ENCODE data around the gene PMM2.

The PMM2 gene

GRCh38 chr16:8849411-8850011, 51.9 kb downstream of the PMM2 start:
- no peak overlapping the region for H3K4me3 ChIP-seq (ENCODE audit: low read depth, low read length)
- peak; percentile 81 for DNase-seq (ENCODE audit: low read depth)
- TF ChIP-seq MAX (IDR thresholded peaks at IDR 0.05; ENCODE audit: low read depth, low read length): peak; percentile 14; the same call in 1 of the 2 replicates
- TF ChIP-seq CTCF (IDR thresholded peaks at IDR 0.05; ENCODE audit: low read depth, low read length): no peak

GRCh38 chr16:8850279-8850885, 52.7 kb downstream of the PMM2 start:
- H3K4me3 ChIP-seq (ENCODE audit: low read depth, low read length): no peak overlapping the region
- peak; percentile 92 for DNase-seq (ENCODE audit: low read depth)
- peak; percentile 76 for TF ChIP-seq MYC (IDR thresholded peaks at IDR 0.05; ENCODE audit: low read depth, low read length)
- TF ChIP-seq MAX (IDR thresholded peaks at IDR 0.05; ENCODE audit: low read depth, low read length): peak; percentile 74
- TF ChIP-seq CTCF (IDR thresholded peaks at IDR 0.05; ENCODE audit: low read depth, low read length): no peak
- TF ChIP-seq POLR2A (IDR thresholded peaks at IDR 0.05; ENCODE audit: extremely low read depth, insufficient read length): peak; percentile 10

- TF ChIP-seq CTCF (IDR thresholded peaks at IDR 0.05; ENCODE audit: low read depth, low read length): no peak
- no peak for TF ChIP-seq MYC (IDR thresholded peaks at IDR 0.05; ENCODE audit: low read depth, low read length)
- TF ChIP-seq MAX (IDR thresholded peaks at IDR 0.05; ENCODE audit: low read depth, low read length): no peak
- TF ChIP-seq POLR2A (IDR thresholded peaks at IDR 0.05; ENCODE audit: extremely low read depth, insufficient read length): no peak
- no peak for DNase-seq (ENCODE audit: low read depth)
- no peak overlapping the region for H3K4me3 ChIP-seq (ENCODE audit: low read depth, low read length)
These were observed 54.2 kb downstream of the PMM2 start for GRCh38 chr16:8851761-8852403.

GRCh38 chr16:8852534-8852933, 54.9 kb downstream of the PMM2 start:
- H3K4me3 ChIP-seq (ENCODE audit: low read depth, low read length): no peak overlapping the region
- TF ChIP-seq POLR2A (IDR thresholded peaks at IDR 0.05; ENCODE audit: extremely low read depth, insufficient read length) (no peak), MYC (IDR thresholded peaks at IDR 0.05; ENCODE audit: low read depth, low read length) (no peak), CTCF (IDR thresholded peaks at IDR 0.05; ENCODE audit: low read depth, low read length) (no peak), MAX (IDR thresholded peaks at IDR 0.05; ENCODE audit: low read depth, low read length) (no peak)
- no peak for DNase-seq (ENCODE audit: low read depth)

GRCh38 chr16:8853150-8853549, 55.5 kb downstream of the PMM2 start:
- no peak for DNase-seq (ENCODE audit: low read depth)
- H3K4me3 ChIP-seq (ENCODE audit: low read depth, low read length): no peak overlapping the region
- no peak for TF ChIP-seq POLR2A (IDR thresholded peaks at IDR 0.05; ENCODE audit: extremely low read depth, insufficient read length)
- TF ChIP-seq MYC (IDR thresholded peaks at IDR 0.05; ENCODE audit: low read depth, low read length): no peak
- TF ChIP-seq CTCF (IDR thresholded peaks at IDR 0.05; ENCODE audit: low read depth, low read length): no peak
- no peak for TF ChIP-seq MAX (IDR thresholded peaks at IDR 0.05; ENCODE audit: low read depth, low read length)

All from NB4 (cell line).